Measurements from ENCODE around the gene OLFM4.

DNA sequence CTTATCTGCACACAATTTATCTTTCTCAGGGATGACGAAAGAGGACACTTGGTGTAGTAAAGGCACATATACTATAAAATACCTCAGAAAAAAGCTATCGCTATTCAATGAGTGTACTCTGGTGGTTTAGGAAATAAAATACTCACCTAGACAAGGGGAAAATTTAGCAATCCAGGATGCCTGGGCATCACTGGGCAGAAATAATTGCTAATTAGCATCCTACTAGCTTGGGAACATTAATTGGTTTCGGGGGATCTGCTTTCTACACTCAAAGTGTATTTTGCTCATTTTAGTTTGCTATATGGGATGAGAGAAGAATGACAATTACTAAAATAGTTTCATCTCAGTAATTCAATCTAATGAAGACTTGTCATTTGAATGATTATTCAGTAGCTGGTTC lies 60.3 kb downstream of the OLFM4 start:
- no peak for TF ChIP-seq SUZ12 (IDR thresholded peaks at IDR 0.05)
- no peak for TF ChIP-seq FOXM1 (IDR thresholded peaks at IDR 0.05; ENCODE audit: borderline replicate concordance)
- TF ChIP-seq SP1 (IDR thresholded peaks at IDR 0.05) = no peak
- TF ChIP-seq ELF4 (IDR thresholded peaks at IDR 0.05) = no peak
- no peak for TF ChIP-seq FOXK2 (IDR thresholded peaks at IDR 0.05)
- no peak for TF ChIP-seq NFRKB (IDR thresholded peaks at IDR 0.05)
- no peak for TF ChIP-seq FOXA1 (IDR thresholded peaks at IDR 0.05)
- no peak for TF ChIP-seq BHLHE40 (IDR thresholded peaks at IDR 0.05; ENCODE audit: borderline replicate concordance)
- no peak for TF ChIP-seq HDGF (IDR thresholded peaks at IDR 0.05; ENCODE audit: borderline replicate concordance)
- TF ChIP-seq CTBP1 (IDR thresholded peaks at IDR 0.05; ENCODE audit: borderline replicate concordance) = no peak
- no peak for TF ChIP-seq LEF1 (IDR thresholded peaks at IDR 0.05; ENCODE audit: borderline replicate concordance)
- TF ChIP-seq ZNF384 (IDR thresholded peaks at IDR 0.05) = no peak

Measured in HEK293T (cell line).